Measurements from ENCODE around the gene ZNF444.
A peak's percentile ranks its signal among the peaks of the same experiment; 100 is the strongest.

ZNF444 gene

DNA sequence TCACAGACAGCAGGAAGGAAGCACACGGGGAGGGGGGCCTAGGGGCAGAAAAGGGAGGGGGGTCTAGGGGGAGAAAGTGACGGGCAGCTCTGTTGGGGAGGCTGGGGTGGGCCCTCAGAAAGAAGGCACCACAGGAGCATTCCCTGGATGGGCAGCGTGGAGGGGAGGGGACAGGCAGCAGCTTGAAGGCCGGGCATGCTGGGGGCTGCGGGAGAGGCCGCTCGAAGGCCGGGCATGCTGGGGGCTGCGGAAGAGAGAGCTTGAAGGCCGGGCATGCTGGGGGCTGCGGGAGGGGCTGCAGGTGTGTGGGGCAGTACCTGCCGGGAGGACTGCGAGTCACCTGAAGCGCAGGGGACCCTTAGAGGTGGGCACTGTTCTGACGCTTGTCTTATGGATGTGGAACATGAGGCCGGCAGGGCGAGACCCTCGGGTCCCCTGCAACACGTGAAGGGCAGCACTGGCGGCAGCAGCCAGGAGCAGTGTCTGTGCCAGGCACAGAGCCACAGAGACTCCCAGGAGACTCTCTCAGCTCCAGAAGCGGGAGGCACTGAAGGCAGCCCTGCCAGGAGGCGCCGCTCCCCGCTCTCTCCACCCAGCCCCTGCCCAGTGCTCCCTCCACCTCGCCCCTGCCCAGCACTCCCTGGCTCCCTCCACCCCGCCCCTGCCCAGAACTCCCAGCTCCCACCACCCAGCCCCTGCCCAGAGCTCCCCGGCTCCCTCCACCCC, 33.3 kb upstream of the ZNF444 start:
- DNase-seq, result no peak

DNA sequence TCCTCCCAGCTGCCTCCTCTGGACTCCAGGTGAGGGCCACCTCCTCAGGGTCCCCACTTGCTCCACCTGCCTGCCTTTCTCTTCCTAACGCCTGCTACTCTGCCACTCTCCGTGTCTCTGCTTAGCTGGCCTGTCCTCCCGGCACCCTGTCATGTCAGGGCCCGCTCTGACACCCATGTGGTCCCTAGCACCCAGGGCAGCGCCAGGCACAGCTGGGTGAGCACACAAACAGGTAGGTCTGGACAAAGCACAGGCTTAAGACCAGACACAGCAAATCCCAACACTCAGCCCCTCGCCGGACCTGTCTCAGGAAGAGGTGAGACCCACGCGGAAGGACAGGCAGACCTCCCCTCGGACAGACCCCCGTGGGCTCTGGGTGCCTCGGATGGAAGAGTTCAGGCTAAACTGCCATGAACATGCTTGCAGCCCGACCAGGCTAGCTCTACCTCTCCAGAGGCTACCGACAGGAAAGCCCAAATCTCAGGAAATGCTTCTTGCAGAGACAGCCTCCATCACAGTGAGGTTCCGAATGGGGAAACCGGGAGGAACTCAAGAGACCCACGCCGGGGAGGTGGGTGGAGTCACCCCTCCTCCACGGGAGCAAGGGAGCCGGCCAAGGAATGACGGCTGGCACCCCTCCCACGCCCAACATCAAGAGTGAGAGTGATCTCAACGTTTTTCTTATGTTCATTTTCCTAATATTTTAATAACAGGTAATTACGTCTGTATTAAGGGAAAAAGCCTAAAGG, 32.5 kb upstream of the ZNF444 start:
- no peak for DNase-seq

GRCh38 chr19:56109226-56109625, 31.9 kb upstream of the ZNF444 start:
- DNase-seq, result no peak

- DNase-seq, result no peak
Observed at GRCh38 chr19:56110515-56111448, 30.3 kb upstream of the ZNF444 start.

DNA sequence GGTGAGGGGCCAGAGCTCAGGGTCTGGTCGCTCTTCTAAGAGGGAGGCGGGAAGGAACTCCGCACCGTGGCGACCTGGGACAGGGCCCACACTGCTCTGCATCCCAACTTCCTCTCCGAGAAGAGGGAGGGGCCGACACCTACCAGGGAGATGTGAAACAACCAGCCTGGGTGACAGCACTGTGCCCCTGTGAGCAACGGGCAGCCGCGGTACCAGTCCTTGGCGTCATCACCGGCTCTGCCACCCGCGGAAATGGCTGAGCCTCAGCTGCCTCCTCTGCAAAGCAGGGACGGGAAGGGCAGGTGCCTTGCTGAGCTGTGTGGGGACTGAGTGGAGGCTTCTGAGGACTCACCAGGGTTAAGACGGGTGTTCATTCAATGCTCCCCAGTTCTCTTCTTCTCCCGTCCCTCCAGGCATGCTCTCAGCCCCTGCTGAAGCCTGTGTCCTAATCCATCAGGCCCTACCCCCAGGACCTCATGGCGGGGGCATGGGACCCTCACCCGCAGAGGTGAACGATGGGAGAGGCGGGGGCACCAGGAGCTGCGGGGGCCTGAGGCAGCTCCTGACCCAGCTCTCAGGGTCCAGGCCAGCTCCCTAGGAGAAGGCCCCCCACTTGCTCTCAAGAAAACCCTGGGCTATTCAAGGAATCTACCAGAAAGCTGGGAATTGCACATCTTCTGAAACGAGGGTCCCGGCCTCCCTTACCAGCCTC, 29.3 kb upstream of the ZNF444 start:
- DNase-seq, result peak; percentile 57

- DNase-seq, result no peak
Observed at GRCh38 chr19:56112313-56112709, 28.8 kb upstream of the ZNF444 start.

DNA sequence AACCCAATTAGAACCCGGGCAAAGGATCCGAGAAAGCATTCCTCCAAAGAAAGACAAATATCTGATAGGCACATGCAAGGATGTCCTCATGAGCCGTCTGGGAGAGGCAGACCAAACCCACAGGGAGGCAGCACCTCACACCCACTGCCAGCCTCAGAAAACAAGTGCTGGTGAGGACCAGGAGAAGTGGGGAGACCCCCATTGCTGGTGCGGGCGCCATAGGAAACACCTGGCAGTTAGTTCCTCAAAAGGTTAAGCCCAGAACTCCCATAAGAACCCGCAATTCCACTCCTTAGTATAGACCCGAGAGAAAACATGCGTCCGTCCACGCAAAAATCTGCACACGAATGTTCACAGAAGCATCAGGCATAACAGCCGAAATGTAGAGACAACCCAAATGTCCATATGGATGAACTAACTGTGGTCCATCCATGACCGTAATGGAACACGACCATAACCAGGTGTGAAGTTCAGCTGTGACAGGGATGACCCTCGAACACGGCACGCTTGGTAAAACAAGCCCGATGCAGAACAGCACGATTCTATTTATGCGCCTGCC, 27.9 kb upstream of the ZNF444 start:
- no peak for DNase-seq

GRCh38 chr19:56114051-56114777, 26.9 kb upstream of the ZNF444 start:
- DNase-seq, result no peak

- no peak for DNase-seq
Observed at GRCh38 chr19:56114778-56115110, 26.3 kb upstream of the ZNF444 start.

DNA sequence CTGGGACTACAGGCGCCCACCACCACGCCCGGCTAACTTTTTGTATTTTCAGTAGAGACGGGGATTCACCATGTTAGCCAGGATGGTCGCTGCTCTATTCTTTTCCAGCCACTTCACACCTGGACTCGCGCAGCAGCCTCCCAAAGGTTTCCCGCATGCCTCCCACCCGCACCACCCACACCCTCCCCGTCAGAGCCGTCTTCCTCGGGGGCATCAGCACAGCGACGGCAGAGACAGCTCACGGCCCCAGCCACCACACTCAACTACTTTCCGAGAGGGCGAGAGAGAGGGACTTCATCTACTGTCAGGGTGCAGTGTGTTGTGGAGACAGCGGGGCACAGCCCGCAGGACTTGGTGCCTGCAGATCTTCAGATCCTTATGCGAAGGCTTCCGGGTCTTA, 25.6 kb upstream of the ZNF444 start:
- DNase-seq, result no peak

DNA sequence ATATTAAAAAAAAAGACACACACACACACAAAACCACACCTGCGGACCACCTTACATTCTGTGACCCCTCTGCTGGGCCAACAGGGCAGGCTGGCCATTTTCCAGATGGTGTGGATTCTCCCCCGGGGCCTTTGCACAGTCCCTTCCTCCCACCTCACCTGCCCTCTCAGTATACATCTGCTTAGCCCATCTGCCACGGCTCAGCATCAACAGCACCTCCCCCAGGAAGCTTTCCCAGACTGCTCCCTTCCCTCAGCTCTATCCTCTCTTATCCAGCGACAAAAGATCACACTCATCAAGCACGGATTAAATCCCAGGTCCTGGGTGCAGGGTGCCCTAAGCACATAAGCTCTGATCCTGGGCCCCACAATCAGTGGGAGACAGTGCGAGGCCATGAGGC, 24.5 kb upstream of the ZNF444 start:
- DNase-seq, result no peak

GRCh38 chr19:56117376-56117884, 23.7 kb upstream of the ZNF444 start:
- no peak for DNase-seq

GRCh38 chr19:56117889-56118288, 23.2 kb upstream of the ZNF444 start:
- no peak for DNase-seq

DNA sequence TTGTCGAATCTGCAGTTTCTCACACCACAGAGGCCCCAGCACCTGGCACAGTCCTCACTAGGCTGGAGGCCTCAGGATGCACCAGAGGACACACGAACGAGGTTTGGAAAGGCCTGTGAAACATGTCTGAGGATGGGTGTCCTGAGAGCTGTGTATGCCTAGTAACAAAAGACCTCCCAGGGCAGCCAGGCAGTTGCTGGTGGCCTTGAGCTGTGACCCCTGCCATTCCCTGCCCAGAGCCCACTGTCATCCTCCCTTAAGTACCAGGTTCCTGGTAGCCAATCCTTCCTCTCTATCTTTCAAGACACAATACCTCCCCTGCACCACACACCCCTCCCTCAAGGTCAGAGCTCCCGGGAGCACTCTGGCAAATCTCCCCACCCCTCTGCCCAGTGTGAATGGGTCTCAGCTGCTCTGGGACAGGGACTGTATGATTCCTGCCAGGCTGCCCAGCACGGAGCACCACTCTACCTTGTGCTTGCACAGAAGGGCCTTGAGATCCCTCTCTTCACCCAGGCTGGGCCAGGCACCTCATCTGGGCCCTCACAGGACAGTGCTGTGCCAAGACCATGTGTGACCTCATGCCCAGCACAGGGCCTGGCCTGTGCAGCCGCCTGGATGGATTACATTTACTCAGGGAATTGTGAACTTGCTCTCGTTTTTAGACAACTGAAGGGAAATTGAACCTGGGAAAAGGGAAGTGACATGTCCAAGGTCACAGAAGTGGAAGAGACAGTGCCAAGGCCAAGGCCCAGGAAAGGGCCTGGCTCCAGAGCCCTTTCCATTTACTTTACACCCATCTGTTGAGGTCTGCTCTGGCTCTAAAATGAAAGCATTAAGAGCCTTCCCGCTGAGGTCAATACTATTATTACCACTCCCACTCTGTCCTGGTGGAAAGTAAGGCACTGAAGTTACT, 22.2 kb upstream of the ZNF444 start:
- no peak for DNase-seq

- DNase-seq, result no peak
Observed at GRCh38 chr19:56119582-56119978, 21.5 kb upstream of the ZNF444 start.

GRCh38 chr19:56120002-56120370, 21.1 kb upstream of the ZNF444 start:
- DNase-seq, result no peak

DNA sequence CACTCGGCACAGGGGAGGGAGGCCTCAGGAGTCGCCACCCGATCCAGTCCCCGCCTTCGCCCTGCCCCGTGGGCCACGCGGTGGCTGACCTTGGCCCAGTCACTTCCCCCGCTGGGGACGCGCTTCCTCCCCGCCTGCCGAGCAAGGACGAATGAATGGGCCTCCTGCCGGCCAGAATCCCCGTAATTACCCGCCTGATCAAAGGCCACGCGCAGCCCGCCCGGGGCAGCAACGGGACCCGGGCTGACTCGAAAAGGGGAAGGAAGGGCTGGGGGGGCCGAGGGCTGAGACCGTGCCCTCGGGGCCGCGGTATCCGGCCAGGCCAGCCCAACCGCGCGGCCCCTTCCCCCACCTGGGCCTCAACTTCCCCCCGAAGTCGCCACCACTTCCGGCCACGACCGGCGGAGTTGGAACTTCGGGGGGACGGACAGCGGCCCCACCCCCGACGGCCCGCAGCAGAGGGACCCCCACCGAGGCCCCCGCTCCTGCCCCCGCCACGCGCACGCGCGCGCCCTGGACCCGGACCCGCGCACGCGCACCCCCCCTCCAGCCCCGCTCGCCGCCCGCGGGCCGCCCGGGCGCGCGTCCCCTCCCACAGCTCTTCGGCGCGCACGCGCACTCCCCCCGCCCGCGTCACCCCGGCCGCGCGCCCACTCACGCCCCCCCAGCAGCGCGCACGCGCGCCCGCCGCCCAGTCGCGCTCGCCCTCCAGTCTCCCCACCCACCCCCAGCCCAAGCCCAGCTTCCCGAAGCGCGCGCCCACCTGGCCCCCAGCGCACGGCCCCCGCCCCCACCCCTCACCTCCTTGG, 20.5 kb upstream of the ZNF444 start:
- DNase-seq, result peak; percentile 76

- peak; percentile 99 for DNase-seq
Observed at GRCh38 chr19:56121180-56122167, 19.6 kb upstream of the ZNF444 start, which contains the start of gene ZNF787. Gene ZNF787 (minus strand): TSS chr19:56121295. CDS start chr19:56103217, 18,078 bp downstream.

Measured in stimulated activated CD4-positive, alpha-beta T cell treated with anti-CD3 and anti-CD28 coated beads, Interleukin-1b, Interleukin-23, amount 100 ng/mL, for 48 hours (primary cell).